HuH-7 (cell line): ENCODE data around the gene RINT1.

Experiments used
- DNase-seq: peaks from one replicate; pipeline ENCODE4 v3.0.0; 2011; ENCODE audit warnings: low spot score

RINT1 gene

DNA sequence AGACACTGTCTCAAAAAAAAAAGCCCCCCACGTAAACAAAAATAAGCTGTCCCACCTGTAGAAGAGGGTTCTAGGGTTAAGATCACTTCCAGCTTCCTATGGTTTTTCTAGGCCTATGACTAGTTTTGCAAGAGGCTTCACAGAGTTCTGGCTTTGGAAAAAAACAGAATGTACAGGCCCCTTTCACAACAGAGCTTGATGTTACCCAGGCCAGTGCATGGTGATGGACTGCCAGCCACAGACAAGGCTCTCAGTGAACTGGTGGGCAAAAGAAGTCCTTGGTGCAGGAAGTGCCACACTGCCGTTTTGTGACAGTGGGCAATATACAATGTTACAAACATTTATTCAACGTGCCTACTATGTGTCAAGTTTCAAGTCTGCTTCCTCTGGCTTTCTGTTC is 67.5 kb downstream of the RINT1 start:
- DNase-seq = no peak

DNA sequence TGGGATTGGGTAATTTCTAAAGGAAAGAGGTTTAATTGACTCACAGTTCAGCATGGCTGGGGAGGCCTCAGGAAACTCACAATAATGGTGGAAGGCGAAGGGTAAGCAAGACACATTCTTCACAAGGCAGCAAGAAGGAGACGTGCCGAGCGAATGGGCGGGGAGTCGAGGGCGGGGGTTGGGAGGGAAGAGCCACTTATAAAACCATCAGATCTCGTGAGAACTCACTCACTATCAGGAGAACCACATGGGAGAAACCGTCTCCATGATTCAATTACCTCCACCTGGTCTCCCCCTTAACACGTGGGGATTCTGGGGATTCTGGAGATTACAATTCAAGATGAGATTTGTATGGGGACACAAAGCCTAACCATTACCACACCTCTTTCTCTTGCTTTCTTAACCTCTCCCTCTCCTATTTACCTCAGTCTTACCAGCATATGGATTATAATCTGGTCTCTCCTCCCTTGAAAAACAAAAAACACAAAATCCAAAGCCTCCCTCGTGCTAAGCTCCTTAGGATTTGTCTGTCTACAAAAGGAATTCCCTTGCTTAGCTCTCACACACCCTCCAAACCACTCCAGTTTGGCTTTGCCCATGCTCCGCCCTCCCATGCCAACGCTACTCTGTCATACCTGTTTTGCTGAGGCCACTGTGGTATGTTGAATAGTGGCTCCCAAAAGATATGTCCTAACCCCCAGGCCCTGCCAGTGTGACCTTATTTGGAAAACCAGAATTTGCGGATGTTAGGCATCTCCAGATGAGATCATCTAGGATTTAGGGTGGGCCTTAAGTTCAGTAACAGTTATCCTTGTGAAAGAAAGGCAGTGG is 68.9 kb downstream of the RINT1 start:
- DNase-seq = no peak

DNA sequence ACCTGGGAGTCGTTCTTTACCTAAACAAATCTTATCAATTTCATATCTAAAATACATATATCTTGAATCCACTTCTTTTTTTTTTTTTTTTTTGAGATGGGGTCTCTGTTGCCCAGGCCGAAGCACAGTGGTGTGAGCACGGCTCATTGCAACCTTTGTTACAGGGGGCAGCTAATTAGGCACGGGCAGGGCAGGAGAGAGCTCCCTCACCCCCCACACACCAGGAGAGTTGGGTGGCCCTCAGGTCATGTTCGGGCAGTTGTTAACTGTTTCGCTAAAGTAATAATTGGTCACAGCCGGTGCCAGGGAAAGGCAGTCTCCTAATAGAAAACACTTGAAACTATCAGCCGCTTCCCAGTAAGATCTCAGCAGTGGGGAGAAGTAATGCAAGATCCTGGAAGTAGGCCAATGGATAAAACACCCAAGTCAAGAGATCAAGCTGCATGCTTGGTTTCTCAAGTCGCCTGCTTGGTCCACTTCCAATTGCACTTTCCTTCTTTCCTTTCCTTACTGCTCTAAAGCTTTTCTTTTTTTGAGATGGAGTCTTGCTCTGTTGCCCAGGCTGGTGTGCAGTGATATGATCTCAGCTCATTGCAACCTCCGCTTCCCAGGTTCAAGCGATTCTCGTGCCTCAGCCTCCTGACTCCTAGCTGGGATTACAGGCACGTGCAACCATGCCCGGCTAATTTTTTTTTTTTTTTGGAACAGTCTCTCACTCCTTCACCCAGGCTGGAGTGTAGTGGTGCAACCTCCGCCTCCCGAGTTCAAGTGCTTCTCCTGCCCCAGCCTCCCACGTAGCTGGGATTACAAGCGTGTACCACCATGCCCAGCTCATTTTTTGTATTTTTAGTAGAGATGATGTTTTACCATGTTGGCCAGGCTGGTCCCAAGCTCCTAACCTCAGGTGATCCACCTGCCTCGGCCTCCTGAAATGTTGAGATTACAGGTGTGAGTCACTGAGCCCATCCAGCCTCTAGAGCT is 70.6 kb downstream of the RINT1 start:
- DNase-seq = no peak

DNA sequence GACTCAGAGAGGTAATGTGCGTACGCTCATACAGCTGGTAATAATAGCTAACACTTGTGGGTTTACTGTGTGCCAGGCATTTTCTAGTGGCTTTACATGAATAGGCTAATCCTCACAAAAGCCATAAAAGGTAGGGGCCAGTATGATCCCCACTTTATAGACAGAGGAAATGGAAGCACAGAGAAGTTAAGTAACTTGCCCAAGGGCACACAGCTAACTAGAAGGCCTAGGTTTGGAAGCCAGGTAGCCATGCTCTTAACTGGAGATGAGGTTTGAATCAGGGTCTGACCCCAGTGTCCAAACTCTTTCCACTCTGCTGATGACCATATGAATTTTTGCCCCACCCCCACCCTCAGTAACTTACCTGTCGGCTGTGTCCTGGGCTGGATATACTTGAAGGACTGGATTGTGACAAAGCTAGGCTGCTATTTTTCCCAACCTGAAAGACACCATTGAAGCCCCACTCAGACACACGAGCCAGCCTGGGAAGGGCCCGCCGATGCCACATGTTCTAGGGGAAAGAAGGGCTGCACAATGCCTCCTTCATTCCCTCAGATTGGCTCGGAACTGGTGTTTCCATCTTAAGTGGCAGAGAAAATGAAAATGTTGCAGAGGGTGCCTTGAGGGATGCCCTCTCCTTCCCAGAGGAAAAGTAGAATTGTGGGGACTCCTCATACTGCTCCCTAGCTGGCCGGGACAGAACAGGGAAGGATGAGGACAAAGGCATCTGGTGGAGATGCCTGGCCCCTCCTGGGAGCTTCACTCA is 78.3 kb downstream of the RINT1 start:
- no peak for DNase-seq

DNA sequence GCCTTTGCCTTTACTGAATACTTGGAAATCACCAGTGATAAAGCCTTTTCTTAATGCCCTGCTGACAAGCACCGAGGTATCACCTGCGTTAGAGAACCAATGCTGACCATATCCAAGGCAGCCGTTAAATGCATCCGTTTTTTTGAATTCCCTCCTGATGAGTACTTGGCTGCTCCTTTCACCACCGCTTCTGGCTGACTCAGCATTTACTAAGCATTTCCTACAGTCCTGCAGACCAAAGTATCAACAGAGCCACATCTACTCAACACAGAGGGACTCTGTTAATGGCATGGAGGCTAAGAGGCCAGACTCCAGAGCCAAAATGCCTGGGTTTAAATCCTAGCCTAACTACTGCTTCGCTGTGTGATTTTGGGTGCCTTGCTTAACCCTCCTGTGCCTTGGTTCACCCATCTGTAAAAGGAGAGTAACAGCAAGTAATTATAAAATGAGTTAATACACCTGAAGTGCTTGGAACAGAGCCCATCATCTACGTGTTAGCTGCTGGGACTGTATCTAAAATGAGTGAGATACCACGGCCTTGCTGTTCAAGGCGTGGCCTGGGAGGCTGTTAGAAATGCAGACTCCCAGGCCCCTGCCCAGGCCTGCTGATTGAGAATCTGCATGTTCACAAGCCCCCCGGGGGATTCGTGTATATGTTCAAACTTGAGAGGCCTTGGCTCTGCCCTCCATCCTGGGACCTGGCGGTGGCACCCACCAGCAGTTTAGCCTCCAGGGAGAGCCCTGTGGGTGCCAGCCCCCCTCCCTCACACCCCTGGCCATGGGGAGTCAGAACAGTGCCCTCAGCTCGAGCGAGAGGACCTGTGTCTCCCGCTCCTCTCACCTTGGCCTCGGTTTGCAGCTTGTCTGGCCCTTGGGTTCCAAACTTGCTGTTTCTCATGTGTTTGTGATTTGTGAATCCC is 80.1 kb downstream of the RINT1 start:
- no peak for DNase-seq

DNA sequence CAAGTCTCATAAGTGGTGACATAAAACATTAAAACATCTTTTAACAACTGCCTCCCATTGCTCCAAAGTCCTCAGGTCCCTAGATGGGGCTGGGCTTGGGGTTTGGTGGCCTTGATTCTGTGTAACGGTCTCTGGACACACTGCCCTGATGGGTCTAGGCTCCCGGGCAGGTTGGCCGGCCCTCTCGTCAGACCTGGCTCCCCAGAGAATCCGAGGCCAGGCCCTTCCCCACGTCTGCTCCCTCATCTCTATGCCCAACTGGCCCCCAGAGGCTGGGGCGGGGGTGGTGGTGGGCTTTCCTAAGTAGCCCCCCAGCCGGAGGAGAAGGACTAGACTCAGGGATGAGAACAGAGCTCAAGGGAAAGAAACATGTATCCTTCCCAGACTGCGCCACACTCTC is 80.8 kb downstream of the RINT1 start:
- DNase-seq = no peak

DNA sequence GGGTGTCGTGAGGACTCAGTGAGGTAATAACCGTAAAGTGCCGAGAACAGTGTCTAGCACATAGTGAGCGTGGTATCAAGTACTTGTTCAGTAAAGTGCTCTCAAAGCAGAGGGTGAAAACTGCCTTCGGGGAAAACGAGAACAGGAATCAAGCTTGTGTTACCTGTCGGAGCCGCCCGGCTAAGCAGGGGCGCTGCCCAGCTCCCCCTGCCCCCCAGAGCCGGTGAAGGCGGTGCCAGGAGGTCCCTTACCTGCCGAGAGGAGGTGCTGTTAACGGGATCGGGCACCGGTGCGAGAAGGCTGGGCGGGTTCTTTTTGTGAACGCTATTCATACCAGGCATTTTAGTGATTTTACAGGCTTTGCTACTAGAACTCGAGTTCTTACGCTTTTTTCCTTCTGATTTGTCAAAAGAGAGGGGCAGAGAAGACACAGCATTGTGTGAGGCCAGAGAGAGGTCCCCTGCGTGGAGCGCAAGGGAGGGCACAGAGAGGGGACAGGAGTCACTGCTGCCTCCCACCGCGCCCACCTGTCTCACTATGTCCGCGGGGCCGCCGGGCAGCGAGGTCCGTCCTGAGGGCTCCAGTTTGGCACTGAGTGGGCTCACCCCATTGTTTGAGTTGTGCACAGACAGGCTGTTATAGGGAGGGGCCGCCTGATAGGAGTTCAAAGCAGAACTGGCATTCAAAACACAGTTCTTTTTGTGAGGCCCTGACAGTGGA is 81.8 kb downstream of the RINT1 start:
- no peak for DNase-seq

DNA sequence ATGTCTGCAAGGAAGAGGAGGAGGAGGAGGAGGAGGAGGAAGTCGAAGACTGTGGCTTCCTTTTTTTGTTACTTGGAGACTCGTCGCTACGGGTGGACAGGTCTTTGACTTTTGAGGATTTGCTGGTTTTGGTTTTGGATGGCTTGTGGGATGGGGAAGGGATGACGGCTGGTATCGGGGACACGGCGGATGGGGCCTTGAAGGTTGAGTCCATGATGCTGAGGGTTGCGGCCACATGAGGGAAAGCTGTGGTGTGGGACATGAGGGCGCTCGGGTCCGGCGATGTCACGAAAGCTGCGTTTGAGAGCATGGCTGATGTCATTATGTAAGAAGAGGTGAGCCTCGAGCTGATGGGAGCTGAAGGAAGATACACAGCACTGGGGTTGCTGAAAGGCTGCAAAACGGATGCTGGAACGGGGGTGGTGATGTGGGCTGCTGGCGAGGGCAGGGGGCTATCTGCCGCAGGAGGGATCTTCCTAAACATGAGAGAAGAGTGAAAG is 82.4 kb downstream of the RINT1 start:
- DNase-seq = no peak
